ENCODE measurements around the gene POLR2F.

- TF ChIP-seq ATF3 (IDR thresholded peaks at IDR 0.05) (no peak), POLR2AphosphoS5 (IDR thresholded peaks at IDR 0.05; ENCODE audit: low read depth, low read length) (no peak), CEBPB (IDR thresholded peaks at IDR 0.05; ENCODE audit: low read depth) (no peak), EZH2phosphoT487 (IDR thresholded peaks at IDR 0.05; ENCODE audit: borderline replicate concordance) (no peak), CTCF (IDR thresholded peaks at IDR 0.05 in 2 of 3, conservative IDR thresholded peaks at IDR 0.05 in 1 of 3; ENCODE audit: borderline replicate concordance in 1 of 3, insufficient read depth in 1 of 3, low read depth in 2 of 3, low read length in 2 of 3) (no peak), SP1 (IDR thresholded peaks at IDR 0.05; ENCODE audit: low read depth) (no peak), ZBTB33 (IDR thresholded peaks at IDR 0.05; ENCODE audit: extremely low read depth, insufficient replicate concordance, low read length) (no peak), POLR2A (IDR thresholded peaks at IDR 0.05; ENCODE audit: borderline replicate concordance, extremely low read depth, insufficient read depth, insufficient read length) (no peak), EZH2 (IDR thresholded peaks at IDR 0.05) (no peak), YY1 (IDR thresholded peaks at IDR 0.05; ENCODE audit: extremely low read depth, insufficient replicate concordance, low read depth, low read length) (no peak)
Measured at GRCh38 chr22:37961062-37961461, 7.6 kb downstream of the POLR2F start.
